Endothelial cell of umbilical vein (primary cell): ENCODE results near the gene CMTM2. TPM values are rescaled to one million over a fixed set of nuclear protein-coding genes. Genes with fewer than 3 reads are reported as not detected.

Source experiments
- BruUV-seq: library from RNA; stranded (reverse); fragments of 400-500 nt; replicated peaks from 2 replicates; lab custom pipeline; 2021; lab: Mats Ljungman, UMichigan
- CTCF ChIA-PET: fragments of 300-600, 350-600 bp; sonication (Branson Sonifier 250); formaldehyde crosslinking; loops from one replicate; lab custom pipeline; 2021; ENCODE audit warnings: antibody characterized with exemption, inconsistent platforms; lab: Charles Lee
- POLR2A ChIA-PET: fragments of 300-600, 350-600 bp; sonication (Branson Sonifier 250); formaldehyde crosslinking; loops from one replicate; lab custom pipeline; 2021; ENCODE audit warnings: antibody characterized with exemption, inconsistent platforms; lab: Charles Lee
- DNase-seq: peaks from one replicate; pipeline ENCODE4 v3.0.0-alpha.2; 2011; ENCODE audit warnings: low read depth, low spot score
- FAIRE-seq: peaks from 2 replicates; lab custom pipeline; 2011; peaks lifted over from hg19 to GRCh38; lab: Jason Lieb, UNC
- H2AFZ ChIP-seq: 2 replicates; pipeline ENCODE4 v1.6.0; 2012; ENCODE audit warnings: low read depth, low read length, control low read depth, inconsistent platforms
- H3K27ac ChIP-seq: 2 replicates; pipeline ENCODE4 v1.5.1; 2011; ENCODE audit warnings: low read depth, mild to moderate bottlenecking, control low read depth, low read length, moderate library complexity; ENCODE audit not compliant: insufficient read depth
- H3K27me3 ChIP-seq, 2 experiments: 2 replicates each; pipeline versions ENCODE4 v1.6.0 to v1.6.1; 2011; ENCODE audit warnings: low read length in 2 of 2, mixed read lengths in 1 of 2; ENCODE audit not compliant: control insufficient read depth in 2 of 2, insufficient read depth in 2 of 2
- H3K36me3 ChIP-seq, 2 experiments: 2 replicates in 1 of 2; 3 replicates in 1 of 2; pipeline ENCODE4 v1.5.1; 2011; ENCODE audit warnings: low read length in 2 of 2, mild to moderate bottlenecking in 1 of 2, moderate library complexity in 1 of 2; ENCODE audit not compliant: control insufficient read depth in 2 of 2, insufficient read depth in 2 of 2; ENCODE audit errors: extremely low read depth in 1 of 2
- H3K4me1 ChIP-seq: 3 replicates; pipeline ENCODE4 v1.5.1; 2011; ENCODE audit warnings: mild to moderate bottlenecking, low read length; ENCODE audit not compliant: control insufficient read depth, insufficient read depth; ENCODE audit errors: extremely low read depth
- H3K4me2 ChIP-seq: 2 replicates; pipeline ENCODE4 v1.6.1; 2011; ENCODE audit warnings: low read length, control low read depth, mixed read lengths; ENCODE audit not compliant: insufficient read depth
- H3K4me3 ChIP-seq, 3 experiments: fragments of 200-600 bp in 1 of 3; sonication (generic), shearing (Covaris generic) in 1 of 3; replicated peaks in 1 of 3; 2 replicates each; pipeline ENCODE4 v1.5.1; 2011 to 2016; ENCODE audit warnings: control low read depth in 3 of 3, low read length in 3 of 3, mild to moderate bottlenecking in 2 of 3, inconsistent platforms in 1 of 3, low read depth in 1 of 3, moderate library complexity in 1 of 3; ENCODE audit not compliant: insufficient read depth in 1 of 3
- H3K79me2 ChIP-seq: 2 replicates; pipeline ENCODE4 v1.6.0; 2012; ENCODE audit warnings: low read length, inconsistent platforms; ENCODE audit not compliant: control insufficient read depth, insufficient read depth
- H3K9ac ChIP-seq: replicated peaks from 2 replicates; pipeline ENCODE3; 2011; ENCODE audit warnings: low read length, control low read depth; ENCODE audit not compliant: insufficient read depth; ENCODE audit errors: extremely low read depth
- H3K9me1 ChIP-seq: replicated peaks from 3 replicates; pipeline ENCODE4 v1.6.0; 2011; ENCODE audit warnings: mild to moderate bottlenecking, low read length; ENCODE audit not compliant: control insufficient read depth, insufficient read depth; ENCODE audit errors: extremely low read depth
- H3K9me3 ChIP-seq: replicated peaks from 2 replicates; pipeline ENCODE4 v1.5.1; 2012; ENCODE audit warnings: low read length, inconsistent platforms; ENCODE audit not compliant: control insufficient read depth, insufficient read depth
- H4K20me1 ChIP-seq: replicated peaks from 2 replicates; pipeline ENCODE3; 2011; ENCODE audit warnings: mild to moderate bottlenecking, low read length; ENCODE audit not compliant: control insufficient read depth, insufficient read depth; ENCODE audit errors: extremely low read depth
- EZH2 ChIP-seq: IDR thresholded peaks from 2 replicates; pipeline ENCODE4 v1.6.1; 2012; ENCODE audit warnings: borderline replicate concordance, low read depth, mild to moderate bottlenecking, moderate library complexity, low read length, inconsistent platforms; ENCODE audit not compliant: severe bottlenecking
- FOS ChIP-seq: IDR thresholded peaks from 2 replicates; pipeline ENCODE4 v1.6.1; 2011; ENCODE audit warnings: mild to moderate bottlenecking, low read length, moderate library complexity, borderline replicate concordance; ENCODE audit not compliant: insufficient read depth
- JUN ChIP-seq: IDR thresholded peaks from 2 replicates; pipeline ENCODE4 v1.6.1; 2011; ENCODE audit warnings: borderline replicate concordance, low read depth; ENCODE audit not compliant: insufficient read length, insufficient read depth
- MYC ChIP-seq: IDR thresholded peaks from one replicate; pipeline ENCODE4 v1.6.1; 2011; ENCODE audit warnings: mild to moderate bottlenecking, low read depth, low read length
- POLR2A ChIP-seq: IDR thresholded peaks from 2 replicates; pipeline ENCODE4 v1.6.1; 2012; ENCODE audit warnings: low read depth, mild to moderate bottlenecking, control low read depth, low read length
- POLR2AphosphoS5 ChIP-seq: IDR thresholded peaks from 2 replicates; pipeline ENCODE4 v1.6.1; 2012; ENCODE audit warnings: low read depth, mild to moderate bottlenecking, control low read depth, low read length, moderate library complexity; ENCODE audit not compliant: insufficient read depth
- dilution Hi-C: fragments of 300-500 bp; cut with MboI; formaldehyde crosslinking; loops from one replicate; pipeline ENCODE4 v1.15.0; 2019; ENCODE audit warnings: low sequenced_read_pairs; ENCODE audit not compliant: extremely low pct_ligation_motif_present
- intact Hi-C: fragments of 100-400 bp; cut with micrococcal nuclease; formaldehyde crosslinking; loops from one replicate; pipeline ENCODE4 v1.10.0; 2022
- polyA plus RNA-seq, 4 experiments: library from polyadenylated mRNA; depleted of rRNA in 3 of 4; stranded (reverse) in 3 of 4; unstranded in 1 of 4; fragments of >200 nt; gene quantifications; 2 replicates each; pipeline versions ENCODE4 v1.2.1 to v1.2.3, GENCODE V29; 2011 to 2012; ENCODE audit warnings: missing spikeins in 1 of 4
- total RNA-seq: library from RNA; stranded (reverse); gene quantifications from 2 replicates; pipeline ENCODE4 v1.2.3, GENCODE V29; 2021
- TF ChIP-seq, protein P1 (sequence below), 2 donors: IDR thresholded peaks; 1 replicate in 1 of 2; 2 replicates in 1 of 2; pipeline ENCODE4 v1.5.1; 2011; ENCODE audit warnings: low read length in 2 of 2, mild to moderate bottlenecking in 2 of 2, moderate library complexity in 2 of 2, control low read depth in 1 of 2, inconsistent platforms in 1 of 2, low read depth in 1 of 2; ENCODE audit not compliant: insufficient read depth in 1 of 2; ENCODE audit errors: extremely low read depth in 1 of 2

CMTM2 gene
- total and polyA plus RNA-seq, 2 donors (not counting 3 experiments of a cell fraction or from before 2014, with no cell fraction given), result not detected

DNA sequence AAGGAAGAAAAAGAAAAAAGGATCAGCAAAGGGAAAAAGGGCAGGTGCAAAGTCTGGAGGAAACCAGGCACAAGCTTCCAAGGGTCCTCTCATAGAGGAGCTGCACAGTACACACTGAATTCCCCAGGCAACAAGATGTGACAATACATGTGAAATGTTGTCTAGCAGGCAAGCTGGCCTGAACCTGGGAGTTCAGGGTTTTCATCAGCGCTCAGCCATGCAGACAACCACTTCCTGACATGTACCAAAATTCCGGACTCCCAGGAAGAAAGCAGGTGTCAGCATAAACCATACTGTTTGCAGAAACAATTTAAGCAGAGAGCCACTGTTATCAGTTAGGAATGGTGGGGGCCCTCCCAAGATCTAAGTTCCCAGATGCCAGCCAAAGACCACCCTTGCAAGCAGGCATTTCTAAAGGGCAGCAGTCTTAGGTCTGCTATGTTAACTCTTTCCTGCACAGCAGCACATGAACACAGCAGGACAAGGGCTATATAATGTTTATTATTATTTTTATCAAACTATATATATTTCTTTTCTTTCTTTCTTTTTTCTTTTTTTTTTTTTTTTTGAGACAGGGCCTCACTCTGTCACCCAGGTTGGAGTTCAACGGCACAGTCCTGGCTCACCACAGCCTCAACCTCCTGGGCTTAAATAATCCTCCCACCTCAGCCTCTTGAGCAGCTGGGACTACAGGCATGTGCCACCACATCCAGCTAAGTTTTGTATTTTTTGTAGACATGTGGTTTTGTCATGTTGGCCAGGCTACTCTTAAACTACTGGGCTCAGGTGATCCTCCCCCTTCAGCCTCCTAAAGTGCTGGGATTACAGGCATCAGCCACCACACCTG is 39.4 kb upstream of the CMTM2 start:
- TF ChIP-seq FOS, result no peak
- no peak for TF ChIP-seq POLR2A
- TF ChIP-seq MYC, result no peak
- TF ChIP-seq EZH2, result no peak
- TF ChIP-seq JUN, result no peak
- no peak for TF ChIP-seq POLR2AphosphoS5
- TF ChIP-seq, protein P1, sequence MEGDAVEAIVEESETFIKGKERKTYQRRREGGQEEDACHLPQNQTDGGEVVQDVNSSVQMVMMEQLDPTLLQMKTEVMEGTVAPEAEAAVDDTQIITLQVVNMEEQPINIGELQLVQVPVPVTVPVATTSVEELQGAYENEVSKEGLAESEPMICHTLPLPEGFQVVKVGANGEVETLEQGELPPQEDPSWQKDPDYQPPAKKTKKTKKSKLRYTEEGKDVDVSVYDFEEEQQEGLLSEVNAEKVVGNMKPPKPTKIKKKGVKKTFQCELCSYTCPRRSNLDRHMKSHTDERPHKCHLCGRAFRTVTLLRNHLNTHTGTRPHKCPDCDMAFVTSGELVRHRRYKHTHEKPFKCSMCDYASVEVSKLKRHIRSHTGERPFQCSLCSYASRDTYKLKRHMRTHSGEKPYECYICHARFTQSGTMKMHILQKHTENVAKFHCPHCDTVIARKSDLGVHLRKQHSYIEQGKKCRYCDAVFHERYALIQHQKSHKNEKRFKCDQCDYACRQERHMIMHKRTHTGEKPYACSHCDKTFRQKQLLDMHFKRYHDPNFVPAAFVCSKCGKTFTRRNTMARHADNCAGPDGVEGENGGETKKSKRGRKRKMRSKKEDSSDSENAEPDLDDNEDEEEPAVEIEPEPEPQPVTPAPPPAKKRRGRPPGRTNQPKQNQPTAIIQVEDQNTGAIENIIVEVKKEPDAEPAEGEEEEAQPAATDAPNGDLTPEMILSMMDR (IDR thresholded peaks at IDR 0.05; ENCODE audit: extremely low read depth in 1 of 2, insufficient read depth in 1 of 2, low read depth in 1 of 2, low read length in 2 of 2), result no peak
- Histone ChIP-seq H2AFZ (no peak overlapping the region), H3K36me3 (peaks cover 0 to 10% of the 10 kb centered on the region in 2 experiments), H3K4me1 (no peaks in the 10 kb centered on the region), H3K27ac (no peak overlapping the region), H3K27me3 (no peaks in the 10 kb centered on the region), H3K4me2 (no peak overlapping the region), H3K9me1 (no peaks in the 10 kb centered on the region), H4K20me1 (no peaks in the 10 kb centered on the region), H3K9ac (no peak overlapping the region), H3K79me2 (no peaks in the 10 kb centered on the region), H3K4me3 (no peak overlapping the region), H3K9me3 (no peaks in the 10 kb centered on the region)
- BruUV-seq, result no TSS peak
- POLR2A ChIA-PET, result no interaction called here
- intact Hi-C loops (no loop called here), dilution Hi-C loops (no loop called here)
- DNase-seq (no peak), FAIRE-seq (no peak)
- CTCF ChIA-PET, result no interaction called here
